PFSK-1 (cell line): ENCODE data around the gene TEX2.

Source experiments
- FOXP2 ChIP-seq: optimal IDR thresholded peaks from 2 replicates; pipeline ENCODE3; 2011; ENCODE audit warnings: borderline replicate concordance, control low read depth, inconsistent platforms; ENCODE audit not compliant: insufficient read depth; ENCODE audit errors: extremely low read length, extremely low read depth
- POLR2AphosphoS5 ChIP-seq: IDR thresholded peaks from 2 replicates; pipeline ENCODE4 v1.6.1; 2012; ENCODE audit warnings: low read depth, mild to moderate bottlenecking, control low read depth, low read length, moderate library complexity
- REST ChIP-seq, 2 experiments: IDR thresholded peaks; 2 replicates each; pipeline versions ENCODE4 v1.6.1 to v1.8.0; 2011 to 2012; ENCODE audit warnings: low read depth in 2 of 2, low read length in 2 of 2, control low read depth in 1 of 2, inconsistent platforms in 1 of 2, mild to moderate bottlenecking in 1 of 2, moderate library complexity in 1 of 2; ENCODE audit not compliant: insufficient read depth in 1 of 2
- SIN3A ChIP-seq: IDR thresholded peaks from 2 replicates; pipeline ENCODE4 v1.6.1; 2012; ENCODE audit warnings: mild to moderate bottlenecking, low read length, moderate library complexity, borderline replicate concordance; ENCODE audit not compliant: insufficient read depth
- TAF1 ChIP-seq: IDR thresholded peaks from 2 replicates; pipeline ENCODE4 v1.6.1; 2012; ENCODE audit warnings: low read length, control low read depth, borderline replicate concordance; ENCODE audit not compliant: insufficient read depth

TEX2 gene

GRCh38 chr17:64150237-64151015 lies 112.6 kb downstream of the TEX2 start:
- no peak for TF ChIP-seq POLR2AphosphoS5
- TF ChIP-seq REST (IDR thresholded peaks at IDR 0.05; ENCODE audit: insufficient read depth in 1 of 2, low read depth in 2 of 2, low read length in 2 of 2): no peak
- TF ChIP-seq TAF1: no peak
- TF ChIP-seq FOXP2: no peak
- no peak for TF ChIP-seq SIN3A

GRCh38 chr17:64149196-64149595 lies 113.9 kb downstream of the TEX2 start:
- no peak for TF ChIP-seq REST (IDR thresholded peaks at IDR 0.05; ENCODE audit: insufficient read depth in 1 of 2, low read depth in 2 of 2, low read length in 2 of 2)
- no peak for TF ChIP-seq SIN3A
- TF ChIP-seq TAF1: no peak
- no peak for TF ChIP-seq FOXP2
- TF ChIP-seq POLR2AphosphoS5: no peak

- TF ChIP-seq FOXP2 (no peak), REST (IDR thresholded peaks at IDR 0.05; ENCODE audit: insufficient read depth in 1 of 2, low read depth in 2 of 2, low read length in 2 of 2) (no peak), POLR2AphosphoS5 (peak; percentile 17), TAF1 (no peak), SIN3A (no peak)
Measured at GRCh38 chr17:64148699-64149098, 114.4 kb downstream of the TEX2 start.

GRCh38 chr17:64148017-64148631 lies 114.9 kb downstream of the TEX2 start:
- TF ChIP-seq TAF1 (no peak), POLR2AphosphoS5 (peak; percentile 62; the same call in 1 of the 2 replicates), SIN3A (peak; percentile 8; the same call in 1 of the 2 replicates), FOXP2 (no peak), REST (IDR thresholded peaks at IDR 0.05; ENCODE audit: insufficient read depth in 1 of 2, low read depth in 2 of 2, low read length in 2 of 2) (no peak)
